HEK293 (cell line): ENCODE results near the gene DCUN1D2.

Source experiments
- CTCF ChIA-PET: fragments of 350-600 bp; formaldehyde crosslinking; extraction: SDS; loops from one replicate; lab custom pipeline; 2021; ENCODE audit warnings: antibody characterized with exemption; lab: Yijun Ruan, JAX
- POLR2A ChIA-PET: fragments of 300-600 bp; formaldehyde crosslinking; extraction: SDS; loops from one replicate; lab custom pipeline; 2020; ENCODE audit warnings: antibody characterized with exemption, inconsistent platforms; lab: Yijun Ruan, JAX
- H3K27ac ChIP-seq: fragments of 200-500 bp; sonication (Bioruptor generic); 2 replicates; pipeline ENCODE4 v1.5.1; 2014; ENCODE audit warnings: low read depth, low read length, control low read depth, inconsistent platforms; ENCODE audit errors: extremely low read depth
- H3K36me3 ChIP-seq, 2 experiments: fragments of 200-500 bp in 1 of 2; sonication (Bioruptor generic) in 1 of 2; 1 replicate in 1 of 2; 2 replicates in 1 of 2; pipeline ENCODE4 v1.5.1; 2014 to 2017; ENCODE audit warnings: inconsistent platforms in 2 of 2, low read length in 2 of 2; ENCODE audit not compliant: control insufficient read depth in 2 of 2, insufficient read depth in 1 of 2
- H3K4me1 ChIP-seq: fragments of 200-500 bp; sonication (Bioruptor generic); 2 replicates; pipeline ENCODE4 v1.5.1; 2014; ENCODE audit warnings: mild to moderate bottlenecking, low read length, inconsistent platforms; ENCODE audit not compliant: control insufficient read depth, insufficient read depth
- H3K4me3 ChIP-seq: 2 replicates; pipeline ENCODE4 v1.5.1; 2011; ENCODE audit warnings: low read depth, mild to moderate bottlenecking, control low read depth, low read length, moderate library complexity
- H3K9me3 ChIP-seq: fragments of 200-500 bp; sonication (Bioruptor generic); 2 replicates; pipeline ENCODE4 v1.5.1; 2014; ENCODE audit warnings: low read depth, low read length, inconsistent platforms; ENCODE audit not compliant: control insufficient read depth, insufficient read depth
- GLIS1 ChIP-seq: fragments of 450-650 bp; formaldehyde crosslinking; IDR thresholded peaks from 2 replicates; pipeline ENCODE4 v1.5.1; 2016; ENCODE audit warnings: missing biosample characterization, missing genetic modification characterization
- PBX3 ChIP-seq: sonication (generic); formaldehyde crosslinking; IDR thresholded peaks from 2 replicates; pipeline ENCODE4 v1.8.1; 2022; ENCODE audit warnings: mild to moderate bottlenecking, moderate library complexity, missing genetic modification reagents
- REST ChIP-seq: fragments of 450-650 bp; formaldehyde crosslinking; IDR thresholded peaks from 2 replicates; pipeline ENCODE4 v1.5.1; 2016; ENCODE audit warnings: missing biosample characterization, missing genetic modification characterization
- SALL2 ChIP-seq: fragments of 450-650 bp; formaldehyde crosslinking; IDR thresholded peaks from 2 replicates; pipeline ENCODE4 v1.5.0; 2017; ENCODE audit warnings: missing biosample characterization, mild to moderate bottlenecking, missing genetic modification characterization, borderline replicate concordance
- SETDB1 ChIP-seq: IDR thresholded peaks from one replicate; pipeline ENCODE4 v1.6.1; 2017; ENCODE audit warnings: mild to moderate bottlenecking, low read length, moderate library complexity, mixed read lengths; ENCODE audit not compliant: insufficient read length
- SP2 ChIP-seq: fragments of 450-650 bp; formaldehyde crosslinking; IDR thresholded peaks from 2 replicates; pipeline ENCODE4 v1.5.1; 2016; ENCODE audit warnings: missing biosample characterization, missing genetic modification characterization
- YY1 ChIP-seq: fragments of 450-650 bp; formaldehyde crosslinking; IDR thresholded peaks from 2 replicates; pipeline ENCODE4 v1.5.1; 2018; ENCODE audit warnings: missing biosample characterization, missing genetic modification characterization
- ZBTB17 ChIP-seq: fragments of 450-650 bp; formaldehyde crosslinking; IDR thresholded peaks from 2 replicates; pipeline ENCODE4 v1.5.1; 2016; ENCODE audit warnings: missing biosample characterization, missing genetic modification characterization
- ZBTB6 ChIP-seq: fragments of 450-650 bp; formaldehyde crosslinking; IDR thresholded peaks from 2 replicates; pipeline ENCODE4 v1.5.1; 2017; ENCODE audit warnings: missing biosample characterization, missing genetic modification characterization
- ZBTB7A ChIP-seq: fragments of 450-650 bp; formaldehyde crosslinking; IDR thresholded peaks from 2 replicates; pipeline ENCODE4 v1.5.1; 2016; ENCODE audit warnings: low read depth, missing biosample characterization, missing genetic modification characterization
- ZBTB8A ChIP-seq: fragments of 450-650 bp; formaldehyde crosslinking; IDR thresholded peaks from 2 replicates; pipeline ENCODE4 v1.5.1; 2016; ENCODE audit warnings: missing biosample characterization, missing genetic modification characterization
- ZNF132 ChIP-seq: fragments of 450-650 bp; formaldehyde crosslinking; IDR thresholded peaks from 2 replicates; pipeline ENCODE4 v1.5.1; 2017; ENCODE audit warnings: missing biosample characterization, missing genetic modification characterization, borderline replicate concordance
- ZNF157 ChIP-seq: fragments of 450-650 bp; formaldehyde crosslinking; IDR thresholded peaks from 2 replicates; pipeline ENCODE4 v1.5.1; 2016; ENCODE audit warnings: missing biosample characterization, missing genetic modification characterization
- ZNF211 ChIP-seq: fragments of 450-650 bp; formaldehyde crosslinking; IDR thresholded peaks from 2 replicates; pipeline ENCODE4 v1.5.1; 2016; ENCODE audit warnings: low read depth, missing biosample characterization, missing genetic modification characterization
- ZNF280C ChIP-seq: fragments of 450-650 bp; formaldehyde crosslinking; IDR thresholded peaks from 2 replicates; pipeline ENCODE4 v1.5.1; 2016; ENCODE audit warnings: missing biosample characterization, missing genetic modification characterization
- ZNF311 ChIP-seq: fragments of 450-650 bp; formaldehyde crosslinking; IDR thresholded peaks from 2 replicates; pipeline ENCODE4 v1.5.1; 2017; ENCODE audit warnings: missing biosample characterization, missing genetic modification characterization, borderline replicate concordance
- ZNF335 ChIP-seq: fragments of 450-650 bp; formaldehyde crosslinking; conservative IDR thresholded peaks from 2 replicates; pipeline ENCODE4 v1.5.1; 2016; ENCODE audit warnings: missing biosample characterization, missing genetic modification characterization
- ZNF354C ChIP-seq: fragments of 450-650 bp; formaldehyde crosslinking; IDR thresholded peaks from 2 replicates; pipeline ENCODE4 v1.5.1; 2016; ENCODE audit warnings: missing biosample characterization, missing genetic modification characterization, low read depth, borderline replicate concordance
- ZNF513 ChIP-seq: fragments of 450-650 bp; IDR thresholded peaks from 2 replicates; pipeline ENCODE4 v1.5.1; 2018; ENCODE audit warnings: missing biosample characterization, missing genetic modification characterization
- ZNF530 ChIP-seq: fragments of 450-650 bp; formaldehyde crosslinking; IDR thresholded peaks from 2 replicates; pipeline ENCODE4 v1.5.1; 2016; ENCODE audit warnings: low read depth, missing biosample characterization, missing genetic modification characterization
- ZNF600 ChIP-seq: fragments of 450-650 bp; formaldehyde crosslinking; IDR thresholded peaks from 2 replicates; pipeline ENCODE4 v1.5.1; 2016; ENCODE audit warnings: missing biosample characterization, missing genetic modification characterization
- ZNF830 ChIP-seq: fragments of 450-650 bp; IDR thresholded peaks from 2 replicates; pipeline ENCODE4 v1.5.0; 2018; ENCODE audit warnings: missing biosample characterization, missing genetic modification characterization, low read depth, mild to moderate bottlenecking, moderate library complexity
- ZNF837 ChIP-seq: fragments of 450-650 bp; formaldehyde crosslinking; IDR thresholded peaks from 2 replicates; pipeline ENCODE4 v1.5.1; 2016; ENCODE audit warnings: missing biosample characterization, missing genetic modification characterization
- ZSCAN4 ChIP-seq: fragments of 450-650 bp; formaldehyde crosslinking; IDR thresholded peaks from 2 replicates; pipeline ENCODE4 v1.5.1; 2017; ENCODE audit warnings: missing biosample characterization, missing genetic modification characterization

The DCUN1D2 gene

GRCh38 chr13:113411216-113412023 lies 79.1 kb downstream of the DCUN1D2 start (continued):
- TF ChIP-seq ZNF211 (tag by site-specific recombination) (no peak), ZNF837 (tag by site-specific recombination) (no peak), GLIS1 (no peak), ZBTB17 (tag by site-specific recombination) (0 out of 2 replicates have a peak, but pooled peaks have one; percentile 1), ZNF830 (no peak), ZBTB6 (tag by site-specific recombination) (no peak), ZNF530 (tag by site-specific recombination) (no peak), SETDB1 (no peak)

GRCh38 chr13:113410472-113411201 lies 79.9 kb downstream of the DCUN1D2 start:
- CTCF ChIA-PET, result interaction anchor here (0.6 to 1.0 kb wide), 3 partner anchors 17 to 153 kb away, joined by 3 read pairs; no protein-coding TSS in a partner anchor
- H3K4me1 ChIP-seq, result no peaks in the 10 kb centered on the region
- POLR2A ChIA-PET, result interaction anchor here (1.0 kb wide), 1 partner anchor 14 kb away, joined by 4 read pairs; no protein-coding TSS in a partner anchor
- H3K27ac ChIP-seq, result no peak overlapping the region
- no peaks in the 10 kb centered on the region for H3K36me3 ChIP-seq
- peak overlapping the region; percentile 22 for H3K4me3 ChIP-seq
- no peaks in the 10 kb centered on the region for H3K9me3 ChIP-seq
- TF ChIP-seq PBX3 (CRISPR knock-in tag), result no peak
- TF ChIP-seq ZNF132 (tag by site-specific recombination), result no peak
- TF ChIP-seq ZBTB8A, result peak; percentile 78
- TF ChIP-seq ZNF311, result no peak
- no peak for TF ChIP-seq SALL2 (tag by site-specific recombination)
- TF ChIP-seq ZBTB7A (tag by site-specific recombination), result no peak; the same call in 1 of the 2 replicates
- TF ChIP-seq ZNF513 (tag by site-specific recombination), result no peak
- no peak for TF ChIP-seq REST
- TF ChIP-seq ZNF280C (tag by site-specific recombination), result no peak
- peak; percentile 59; the same call in 1 of the 2 replicates for TF ChIP-seq ZNF600 (tag by site-specific recombination)
- TF ChIP-seq YY1 (tag by site-specific recombination), result no peak
- TF ChIP-seq ZNF354C (tag by site-specific recombination), result no peak
- no peak for TF ChIP-seq ZNF157 (tag by site-specific recombination)
- TF ChIP-seq ZSCAN4 (tag by site-specific recombination), result no peak
- no peak for TF ChIP-seq ZNF335 (tag by site-specific recombination)
- TF ChIP-seq SP2, result peak; percentile 63
